GM21390 (cell line): ENCODE results near the gene EVA1A.

Experiments used
- ATAC-seq: cut with Tn5 transposase; IDR thresholded peaks from one replicate; pipeline ENCODE4 v1.9.1; 2021; ENCODE audit not compliant: unreplicated experiment

Gene EVA1A

DNA sequence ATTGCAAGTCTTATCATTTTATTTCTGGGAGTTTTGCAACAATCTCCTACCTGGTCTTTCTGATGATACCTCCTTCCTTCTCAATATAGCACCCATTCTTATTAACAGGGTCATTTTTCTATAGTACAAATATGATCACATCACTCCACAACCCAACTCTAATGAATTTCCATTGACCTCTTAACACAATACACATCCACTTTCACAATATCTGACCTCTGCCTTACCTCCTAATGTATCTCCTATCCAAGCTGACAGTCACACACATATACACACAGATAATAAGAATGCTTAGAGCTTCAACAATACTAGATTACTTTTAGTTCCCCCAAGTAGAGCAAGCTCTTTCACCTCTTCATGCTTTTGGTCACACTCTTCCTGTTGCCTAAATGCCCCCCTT is 40.9 kb downstream of the EVA1A start:
- ATAC-seq: no peak

DNA sequence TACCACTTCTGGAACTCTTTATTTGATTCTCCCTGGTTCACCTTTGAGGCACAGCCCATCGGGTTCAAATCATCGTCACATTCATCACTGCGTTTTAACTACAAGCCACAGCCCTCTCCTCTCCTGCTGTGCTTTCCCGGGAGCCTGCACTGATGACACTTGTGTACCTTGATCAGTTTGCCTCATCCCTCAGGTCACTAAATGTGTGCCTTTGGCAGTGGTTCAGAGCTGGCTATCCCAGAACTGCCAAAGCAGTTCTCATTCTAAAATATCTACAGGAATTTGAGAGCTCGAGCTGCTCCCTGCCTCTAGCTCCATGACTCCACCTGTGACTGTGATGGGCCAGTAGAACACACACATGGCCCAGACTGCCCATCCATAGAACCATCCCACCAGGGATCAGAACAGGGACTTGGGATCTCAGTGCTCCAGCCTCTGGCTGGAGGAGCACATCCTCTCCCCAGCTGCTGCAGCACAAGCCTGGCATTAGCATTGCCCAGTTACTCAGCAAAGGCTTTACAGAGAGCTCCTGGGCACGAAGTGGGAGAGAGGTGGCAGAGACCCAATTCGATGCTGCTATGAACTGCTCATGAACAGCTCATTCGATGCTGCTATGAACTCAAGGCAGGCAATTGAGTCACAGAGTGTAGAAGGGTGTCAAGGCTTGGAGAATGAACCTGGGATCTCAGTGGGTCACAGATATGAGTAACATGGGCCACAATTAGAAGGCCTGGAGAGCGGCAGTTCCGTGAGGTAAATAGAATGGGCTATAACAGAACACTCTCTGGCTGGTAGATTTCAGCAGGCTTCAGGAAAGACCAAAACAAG is 41.9 kb downstream of the EVA1A start:
- no peak for ATAC-seq

DNA sequence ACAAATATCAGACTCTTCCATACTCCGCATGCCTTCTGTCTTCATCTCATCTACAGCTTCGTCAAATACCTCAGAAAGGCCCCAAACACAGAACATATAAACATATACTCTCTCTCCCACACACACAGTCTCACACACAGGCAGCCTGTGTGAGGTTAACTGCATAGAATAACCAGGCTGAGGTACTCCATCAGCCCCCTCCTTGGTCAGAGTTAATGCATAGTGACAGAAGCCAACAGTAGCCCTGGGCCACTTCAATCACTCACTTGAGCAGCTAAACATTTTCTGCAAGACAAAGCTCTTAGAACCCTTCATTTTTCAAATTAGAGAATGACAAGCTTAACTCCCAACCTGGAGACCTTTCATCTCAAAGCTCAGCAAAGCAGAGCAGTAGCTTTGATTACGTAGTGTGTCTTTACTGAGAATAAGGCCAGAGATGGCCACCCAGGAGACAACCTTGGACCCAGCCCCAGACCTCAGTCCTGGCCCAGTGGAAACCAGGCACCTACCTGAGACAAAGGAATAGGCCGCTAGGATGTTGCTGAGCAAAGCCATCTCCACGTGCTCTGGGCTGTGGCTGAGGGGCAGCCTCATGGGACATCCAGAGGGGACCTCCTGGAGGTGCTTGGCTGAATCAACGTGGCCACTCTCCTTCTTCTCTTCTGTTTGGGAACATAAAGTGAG is 43.0 kb downstream of the EVA1A start:
- no peak for ATAC-seq

DNA sequence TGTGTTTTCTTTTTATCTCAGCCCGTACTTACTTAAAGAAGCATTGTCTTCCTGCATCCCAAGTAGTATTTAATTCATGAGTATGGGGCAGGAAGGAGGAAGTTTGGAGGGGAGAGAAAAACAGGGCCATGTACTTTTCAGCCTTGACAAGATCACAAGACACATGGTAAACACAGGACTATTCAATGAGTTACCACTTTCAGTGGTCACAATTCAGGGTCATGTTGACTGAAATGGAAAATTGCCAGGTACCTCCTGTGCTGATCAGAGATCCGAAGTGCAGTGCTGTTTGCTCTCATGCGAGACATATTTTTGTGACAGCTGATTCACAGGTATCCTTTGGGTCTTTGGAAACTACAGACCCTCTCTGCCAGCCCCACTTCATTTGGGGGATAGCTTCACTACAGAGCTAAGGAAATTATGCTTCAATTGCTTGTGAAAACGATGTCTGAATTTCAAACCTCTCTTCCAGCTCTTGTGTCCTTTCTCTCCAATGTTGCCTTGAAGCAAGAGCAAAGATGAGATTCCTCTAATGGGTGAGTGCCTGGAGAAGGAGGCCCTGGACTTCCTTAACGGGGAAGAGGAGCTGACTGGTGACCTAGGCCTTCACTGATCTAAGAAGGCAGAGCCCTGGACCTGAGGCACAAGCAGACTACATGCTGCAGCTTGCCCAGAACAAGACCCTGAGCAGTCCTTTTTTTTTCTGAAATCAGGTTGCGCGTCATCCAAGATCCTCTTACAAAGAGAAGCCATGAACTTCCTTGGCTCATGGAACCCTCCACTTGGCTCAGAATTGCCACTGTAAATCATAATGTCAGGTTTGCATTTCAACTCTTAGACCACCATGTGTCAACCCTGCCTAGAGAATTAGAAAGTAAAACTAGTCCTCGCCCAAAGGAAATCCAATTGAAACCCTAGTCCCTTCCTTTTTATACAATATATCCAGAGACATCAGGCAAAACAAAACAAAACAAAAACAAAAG is 44.1 kb downstream of the EVA1A start:
- no peak for ATAC-seq

DNA sequence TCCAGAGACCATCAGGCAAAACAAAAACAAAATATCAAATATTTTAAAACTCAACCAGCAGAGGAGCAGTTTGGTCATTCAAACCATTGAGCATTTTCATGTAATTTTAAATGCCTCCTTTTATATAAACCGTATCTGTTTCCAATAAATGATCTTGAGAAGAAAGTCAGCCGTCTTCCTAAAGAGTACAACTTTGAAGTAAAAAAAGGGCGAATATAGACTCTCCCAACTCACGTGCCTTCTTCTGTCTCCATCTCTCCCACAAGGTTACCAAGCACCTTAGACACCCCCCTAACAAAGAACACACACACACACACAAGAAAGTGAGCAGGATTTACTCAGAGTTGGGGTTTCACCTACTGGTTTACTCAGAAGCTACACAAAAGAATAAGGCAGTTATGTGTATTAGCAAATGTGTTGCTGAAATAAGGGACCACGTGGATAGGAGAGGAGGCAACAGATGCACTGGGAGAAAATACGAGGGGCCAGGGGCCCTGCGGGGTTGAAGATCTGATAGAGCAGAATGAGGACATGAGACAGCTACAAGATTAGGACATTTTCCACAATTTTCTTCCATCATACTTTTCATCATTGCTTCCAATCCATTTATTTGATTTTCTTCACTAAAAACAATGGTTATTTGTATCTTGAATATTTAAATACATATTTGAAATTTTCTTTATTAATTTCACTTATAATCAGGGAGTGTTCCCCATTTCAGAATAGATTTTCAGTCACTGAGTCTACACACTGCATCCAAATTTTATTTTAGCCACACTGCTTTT is 45.0 kb downstream of the EVA1A start:
- no peak for ATAC-seq

DNA sequence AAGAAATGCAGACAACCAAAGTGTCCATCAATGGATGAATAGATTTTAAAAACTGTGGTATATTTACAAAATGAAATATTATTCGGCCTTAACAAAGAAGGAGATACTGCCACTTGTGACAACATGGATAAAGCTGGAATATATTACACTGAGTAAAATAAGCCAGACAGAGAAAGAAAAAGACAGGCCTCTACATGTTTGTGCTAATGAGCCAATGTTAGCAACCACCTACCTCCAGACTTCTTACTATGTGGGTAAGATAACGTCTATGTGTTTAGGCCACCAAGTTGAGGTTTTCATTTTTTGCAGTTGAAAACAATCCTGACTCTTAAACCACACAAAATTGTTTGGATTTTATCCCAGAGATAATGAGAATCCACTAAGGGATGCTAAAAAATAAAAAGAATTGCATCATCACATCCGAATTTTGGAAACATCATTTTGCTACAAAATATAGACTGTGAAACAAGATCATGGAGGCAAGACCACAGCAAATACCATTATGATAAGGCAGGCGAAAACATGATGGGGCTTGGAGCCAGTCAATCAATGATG is 47.0 kb downstream of the EVA1A start:
- no peak for ATAC-seq

DNA sequence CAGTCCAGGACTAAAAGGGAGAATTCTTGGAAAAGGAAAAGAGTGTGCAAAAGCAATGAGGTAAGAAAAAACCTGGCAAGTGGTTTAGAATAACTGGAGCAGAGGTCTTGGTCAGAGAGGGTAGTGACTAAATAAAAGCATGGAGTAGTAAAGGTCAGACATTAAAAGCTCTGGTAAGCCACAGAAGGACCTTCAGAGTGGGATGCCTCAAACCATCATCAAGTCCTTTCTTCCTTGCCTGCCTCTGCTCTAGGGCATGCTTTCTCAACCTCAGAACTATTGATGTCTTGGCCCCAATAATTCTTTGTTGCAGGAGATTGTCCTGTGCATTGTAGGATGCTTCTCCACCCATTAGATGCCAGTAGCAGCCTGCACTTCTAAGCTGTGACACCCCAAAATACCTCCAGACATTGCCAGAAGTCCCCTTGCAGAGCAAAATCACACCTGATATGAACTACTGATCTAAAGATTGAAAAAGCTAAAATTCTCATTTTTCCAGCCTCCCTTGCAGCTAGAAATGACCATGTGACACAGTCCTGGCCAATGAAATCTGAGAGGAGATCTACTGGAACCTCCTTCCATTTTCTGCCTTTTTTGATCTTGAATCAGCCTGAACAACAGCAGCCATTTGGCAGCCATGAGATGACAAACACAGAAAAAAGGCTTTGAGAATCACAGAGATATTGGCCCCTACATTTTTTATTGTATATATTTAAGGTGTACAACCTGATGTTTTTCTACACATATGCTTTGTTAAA is 48.1 kb downstream of the EVA1A start:
- no peak for ATAC-seq

DNA sequence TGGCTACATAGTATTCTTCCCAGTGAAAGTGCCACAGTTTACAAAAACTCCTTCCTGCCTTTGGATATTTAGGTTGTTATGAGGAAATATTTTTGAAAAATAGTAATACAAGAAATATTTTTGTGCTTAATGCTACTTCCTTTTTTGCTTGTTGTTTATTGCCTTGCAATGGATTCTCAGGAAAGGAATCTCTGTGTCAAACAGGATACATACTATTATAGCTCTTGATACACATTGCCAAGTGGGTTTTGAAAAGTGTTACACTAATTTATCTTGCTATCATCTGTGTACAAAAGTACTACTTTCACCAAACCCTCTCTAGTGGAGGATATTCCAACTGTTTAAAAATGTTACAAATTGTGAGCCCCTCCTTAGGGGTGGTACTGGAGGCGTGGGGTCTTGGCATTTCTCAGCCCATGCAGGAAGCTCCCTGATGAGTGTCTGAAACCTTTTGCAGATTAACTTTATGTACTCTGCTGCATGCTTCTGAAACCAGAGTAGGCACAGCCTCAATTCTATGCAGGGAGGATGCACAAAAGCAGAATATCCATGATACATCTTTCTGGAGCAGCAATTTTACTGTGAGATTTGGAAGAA is 54.5 kb downstream of the EVA1A start:
- no peak for ATAC-seq

DNA sequence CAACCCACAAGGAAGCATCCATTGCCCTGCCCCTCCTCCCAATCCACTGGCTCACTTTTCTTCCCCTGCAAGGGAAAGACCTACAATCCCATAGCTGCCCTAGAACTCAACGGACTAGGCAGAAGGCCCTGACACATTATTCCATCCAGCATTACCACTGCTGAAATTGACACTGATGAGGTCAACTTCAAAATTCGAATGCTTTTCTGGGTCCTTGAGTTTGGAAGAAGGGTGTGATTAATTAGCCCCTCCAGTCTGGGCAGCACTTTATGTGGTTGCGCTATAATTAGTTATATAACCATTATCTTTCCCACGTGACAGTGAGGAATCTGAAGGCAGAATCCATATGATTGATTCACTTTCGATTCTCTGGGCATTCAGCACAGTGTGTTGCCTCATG is 55.7 kb downstream of the EVA1A start:
- ATAC-seq: no peak

DNA sequence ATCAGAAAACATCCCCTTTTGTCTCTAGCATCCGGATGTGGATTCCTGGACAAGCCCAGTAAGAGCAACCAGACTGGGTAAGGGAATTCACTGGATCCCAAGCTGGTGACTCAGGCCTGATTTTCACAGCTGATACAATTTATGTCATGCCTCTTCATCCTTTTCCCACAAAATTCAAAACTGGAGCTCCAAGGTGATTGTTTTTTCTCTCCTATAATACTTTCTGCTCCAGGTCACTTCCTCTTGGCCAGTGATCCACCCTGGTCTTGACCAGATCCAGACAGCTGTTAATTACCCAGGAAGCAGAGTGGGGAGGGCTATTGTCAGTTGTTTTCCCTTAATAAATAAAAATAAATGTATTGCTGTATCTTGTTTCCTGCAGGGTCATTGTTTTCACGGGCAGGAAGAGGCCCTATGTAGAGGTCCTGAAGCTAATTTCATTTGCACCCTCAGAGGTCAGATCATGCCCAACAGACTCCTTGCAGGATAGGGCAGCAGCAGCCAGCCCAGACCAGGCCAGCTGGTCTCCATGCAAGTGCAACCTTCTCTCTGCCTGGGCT is 57.6 kb downstream of the EVA1A start:
- no peak for ATAC-seq

DNA sequence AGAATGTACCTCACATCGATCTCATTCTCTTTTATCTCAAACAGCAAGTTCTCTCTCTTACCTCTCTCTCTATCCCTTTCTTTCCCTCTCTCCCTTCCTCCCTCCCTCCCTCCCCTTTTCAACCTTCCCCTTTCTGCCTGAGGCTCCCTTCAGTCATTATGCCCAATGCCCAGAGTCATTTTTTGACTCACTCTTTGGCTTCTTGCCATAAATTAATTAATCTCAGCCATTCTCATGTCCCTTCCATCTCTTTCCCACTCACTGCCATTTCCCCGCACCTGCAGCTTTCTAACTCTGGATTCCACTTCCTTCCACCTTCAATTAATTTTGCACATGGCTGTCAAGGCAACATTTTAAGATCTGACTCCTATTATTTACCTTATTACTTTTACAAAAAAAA is 60.1 kb downstream of the EVA1A start:
- ATAC-seq: no peak

DNA sequence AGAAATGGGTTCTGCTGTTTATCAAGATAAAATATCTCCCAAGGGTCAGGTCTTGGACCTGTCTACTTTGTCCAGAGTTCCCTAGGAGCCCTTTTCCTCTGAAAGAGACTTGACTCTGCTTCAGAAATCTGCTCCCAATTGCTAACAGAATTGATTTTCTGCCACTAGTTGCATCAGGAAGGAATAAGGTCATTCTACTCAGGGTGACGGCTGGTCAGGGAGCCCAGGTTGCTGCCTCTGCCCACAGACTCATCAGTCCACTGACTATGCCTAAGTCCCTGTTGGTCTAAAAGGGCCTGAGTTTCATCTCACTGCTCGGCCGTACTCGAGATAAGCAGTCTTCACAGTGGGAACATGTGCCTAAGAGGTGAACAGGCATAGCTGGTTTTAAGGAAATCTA is 61.2 kb downstream of the EVA1A start:
- ATAC-seq: no peak

DNA sequence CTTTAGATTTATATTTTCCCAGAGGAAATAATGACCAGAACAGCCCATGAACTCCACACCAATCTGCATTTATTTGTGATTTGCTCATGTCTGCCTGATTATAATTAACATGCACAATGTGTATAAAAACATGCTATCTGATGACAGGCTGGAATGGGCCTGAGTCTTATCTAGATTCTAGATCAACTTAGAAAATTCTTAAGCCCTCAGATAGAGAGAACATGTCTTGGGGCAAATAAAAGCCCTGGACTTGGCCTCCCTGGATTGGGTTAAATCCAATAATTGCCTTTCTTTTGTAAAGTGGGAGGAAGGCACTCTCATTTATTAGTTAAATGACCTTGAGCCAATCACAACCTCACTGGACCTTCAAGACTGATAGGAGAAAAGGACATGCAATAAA is 61.8 kb downstream of the EVA1A start:
- ATAC-seq: no peak

DNA sequence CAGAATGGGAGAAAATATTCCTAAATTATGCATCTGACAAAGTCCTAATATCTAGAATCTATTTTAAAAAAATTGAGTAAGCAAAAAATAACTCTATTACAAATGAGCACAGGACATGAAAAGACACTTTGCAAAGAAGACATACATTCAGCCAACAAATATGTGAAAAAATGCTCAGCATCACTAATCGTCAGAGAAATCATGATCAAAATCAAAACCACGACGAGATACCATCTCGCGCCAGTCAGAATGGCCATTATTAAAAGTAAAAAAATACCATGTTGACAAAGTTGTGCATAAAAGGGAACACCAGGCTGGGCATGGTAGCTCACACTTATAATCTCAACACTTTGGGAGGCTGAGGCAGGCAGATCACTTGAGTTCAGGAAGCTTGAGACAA is 63.5 kb downstream of the EVA1A start:
- ATAC-seq: no peak

DNA sequence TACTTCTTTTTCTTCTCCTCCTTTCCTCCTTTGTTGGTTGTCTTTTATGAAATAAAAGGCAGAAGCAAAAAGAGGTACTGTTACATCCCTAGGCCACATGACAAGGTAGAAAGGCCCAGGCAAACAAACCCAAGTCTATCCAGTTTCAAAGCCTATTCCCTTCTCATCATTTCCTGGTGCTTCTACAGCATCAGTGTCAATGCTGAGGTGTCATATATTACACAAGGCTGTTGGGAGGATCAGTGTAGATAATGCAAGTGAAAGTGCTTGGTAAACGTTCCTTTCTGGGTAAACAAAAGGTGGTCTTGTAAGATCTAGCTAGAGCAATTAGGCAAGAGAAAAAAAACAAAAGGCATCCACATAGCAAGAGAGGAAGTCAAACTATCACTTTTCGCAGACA is 64.9 kb downstream of the EVA1A start:
- no peak for ATAC-seq

DNA sequence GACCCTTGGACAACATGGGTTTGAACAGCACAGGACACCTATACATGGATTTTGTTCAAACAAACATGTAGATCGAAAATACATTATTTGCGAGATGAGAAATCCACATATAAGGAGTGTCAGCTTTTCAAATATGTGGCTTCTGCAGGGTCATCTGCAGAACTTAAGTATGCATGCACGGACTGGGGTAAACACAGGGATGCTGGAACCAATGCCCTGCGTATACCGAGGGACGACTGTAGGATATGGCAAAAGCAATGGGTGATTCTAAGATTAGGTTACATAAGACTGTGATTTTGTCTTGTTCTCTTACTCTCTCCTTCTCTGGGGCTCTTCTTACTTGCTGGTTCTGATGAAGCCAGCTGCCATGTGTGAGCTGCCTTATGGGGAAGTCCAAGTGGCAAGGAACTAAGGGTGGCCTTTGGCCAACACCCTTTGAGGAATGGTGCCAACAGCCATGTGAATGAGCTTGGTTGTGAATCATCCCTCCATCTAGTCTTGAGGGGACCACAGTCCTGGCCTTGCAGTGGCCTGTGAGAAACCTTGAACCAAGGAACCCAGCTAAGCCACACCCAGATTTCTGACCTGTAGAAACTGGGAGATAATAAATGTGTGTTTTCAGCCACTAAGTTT is 66.5 kb downstream of the EVA1A start:
- ATAC-seq: no peak

DNA sequence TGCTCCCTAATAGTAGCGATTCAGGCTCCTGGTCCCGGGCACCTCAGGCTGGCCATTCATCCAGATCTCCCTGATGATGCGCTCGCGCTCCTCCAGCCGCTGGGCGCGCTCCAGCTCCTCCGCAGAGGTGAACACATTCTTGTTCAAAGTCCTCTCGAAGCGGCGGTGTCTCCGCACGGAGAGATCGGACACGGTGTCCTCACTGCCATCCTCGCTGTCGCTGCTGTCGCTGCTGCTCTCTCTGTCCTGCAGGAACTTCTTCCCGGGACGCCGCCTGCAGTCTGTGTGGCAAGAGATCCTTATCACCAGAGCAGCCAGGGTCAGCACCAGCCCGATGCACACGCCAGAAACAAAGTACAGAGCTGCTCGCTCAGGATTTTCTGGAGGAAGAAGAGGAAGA is 67.5 kb downstream of the EVA1A start:
- ATAC-seq: no peak

DNA sequence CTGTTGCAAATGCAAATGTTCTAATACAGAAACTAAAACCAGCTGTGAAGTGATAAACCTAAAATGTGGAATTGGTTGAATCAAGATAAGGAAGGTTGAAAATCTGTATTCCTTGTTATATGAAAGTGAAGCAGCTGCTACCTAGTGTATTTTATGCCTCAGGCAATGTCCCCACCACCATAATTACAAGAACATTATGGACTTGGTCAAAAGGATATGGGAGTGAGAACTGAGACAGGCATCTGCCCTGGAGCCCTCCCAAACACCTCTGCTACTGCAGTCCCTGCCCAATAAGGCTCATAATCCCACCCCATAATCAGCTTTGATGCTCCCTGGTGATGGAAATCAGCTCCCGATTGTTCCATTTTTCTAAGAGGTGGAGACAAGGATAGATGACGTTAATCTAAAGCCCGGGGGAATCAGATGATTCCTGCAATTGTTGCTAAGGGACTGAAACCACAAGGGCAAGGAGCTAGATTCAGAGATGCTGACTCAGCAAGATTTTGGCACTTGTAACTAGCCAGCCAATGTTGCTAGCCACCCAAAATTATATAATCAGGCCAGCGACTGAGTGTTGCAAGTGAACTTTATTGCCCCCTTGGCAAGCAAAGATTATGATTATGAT is 69.5 kb downstream of the EVA1A start:
- ATAC-seq: no peak
